Activated CD8-positive, alpha-beta memory T cell treated with anti-CD3 and anti-CD28 coated beads, Interleukin-2, amount 50 U/mL, for 24 hours (primary cell): Measurements from ENCODE around the gene RAET1E.
"Not testable (repeated sequence)": the region's sequence is repeated elsewhere in the genome, so short reads cannot be mapped to it uniquely, and the experiment has no call there.

ENCODE experiments used
- DNase-seq: peaks from one replicate; pipeline ENCODE4 v3.0.0-alpha.2; 2020; ENCODE audit errors: extremely low read depth

The RAET1E gene

GRCh38 chr6:149889326-149889725, 8.6 kb downstream of the RAET1E start:
- no peak for DNase-seq

GRCh38 chr6:149888659-149889058, 9.3 kb downstream of the RAET1E start:
- no peak for DNase-seq

- no peak for DNase-seq
Observed at GRCh38 chr6:149888093-149888492, 9.8 kb downstream of the RAET1E start.

- DNase-seq, result no peak
Observed at GRCh38 chr6:149887343-149887742, 10.6 kb downstream of the RAET1E start.

- DNase-seq, result no peak
Observed at GRCh38 chr6:149885888-149886287, 12.0 kb downstream of the RAET1E start.

GRCh38 chr6:149884617-149885016, 13.3 kb downstream of the RAET1E start:
- DNase-seq, result no peak

- no peak for DNase-seq
Observed at GRCh38 chr6:149884215-149884614, 13.7 kb downstream of the RAET1E start.

GRCh38 chr6:149881860-149882259, 16.1 kb downstream of the RAET1E start:
- no peak for DNase-seq

GRCh38 chr6:149881066-149881766, 16.7 kb downstream of the RAET1E start:
- DNase-seq, result no peak

- DNase-seq, result no peak
Observed at GRCh38 chr6:149877659-149878058, 20.3 kb downstream of the RAET1E start.

GRCh38 chr6:149876241-149876933, 21.5 kb downstream of the RAET1E start:
- no peak for DNase-seq

GRCh38 chr6:149872233-149872632, 25.7 kb downstream of the RAET1E start:
- no peak for DNase-seq

GRCh38 chr6:149871182-149871581, 26.7 kb downstream of the RAET1E start:
- no peak for DNase-seq

- no peak for DNase-seq
Observed at GRCh38 chr6:149869275-149869892, 28.5 kb downstream of the RAET1E start.

- DNase-seq, result no peak
Observed at GRCh38 chr6:149867876-149868640, 29.9 kb downstream of the RAET1E start.

GRCh38 chr6:149864578-149865535, 33.1 kb downstream of the RAET1E start:
- DNase-seq, result no peak

GRCh38 chr6:149863698-149864577, 34.0 kb downstream of the RAET1E start, which contains the start of gene LRP11:
Gene LRP11 (minus strand): TSS chr6:149864359. CDS start chr6:149864020, 339 bp downstream.
- DNase-seq, result peak; percentile 32

- DNase-seq, result no peak
Observed at GRCh38 chr6:149862922-149863697, 34.8 kb downstream of the RAET1E start.

- not testable (repeated sequence) for DNase-seq
Observed at GRCh38 chr6:149862424-149862738, 35.5 kb downstream of the RAET1E start.
